ENCODE results near the gene ALDH3A2. TPM values are rescaled to one million over a fixed set of nuclear protein-coding genes. Genes with fewer than 3 reads are reported as not detected.

ALDH3A2 gene
- total and polyA plus RNA-seq, 2 donors (not counting 1 experiment from before 2014, with no cell fraction given): 7.5 to 35.1 TPM

DNA sequence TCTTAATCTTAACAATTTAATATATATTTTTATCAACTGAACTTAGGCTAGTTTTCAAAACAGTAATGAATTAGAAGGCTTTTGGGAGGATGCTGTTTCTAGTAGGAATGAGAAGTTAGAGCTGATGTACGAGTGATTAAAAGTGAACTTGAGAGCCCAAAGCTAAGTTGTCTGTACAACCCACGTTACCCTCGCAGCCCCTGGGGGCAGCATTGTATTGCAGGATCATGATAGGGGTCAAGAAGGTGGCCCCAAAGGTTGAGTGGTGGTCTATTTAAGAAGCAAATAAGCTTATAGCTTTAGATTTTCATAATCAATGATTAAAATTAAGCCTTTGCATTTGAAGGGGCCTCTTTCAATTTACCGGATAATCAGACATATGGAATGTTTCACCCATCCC is 33.7 kb upstream of the ALDH3A2 start:
- H3K4me2 ChIP-seq (replicated peaks; ENCODE audit: low read depth, low read length, poor library complexity, severe bottlenecking): no peak overlapping the region
- H3K4me3 Mint-ChIP-seq: no peak overlapping the region
- H3K9ac ChIP-seq (ENCODE audit: low read length): no peak overlapping the region
- no peaks in the 10 kb centered on the region for H3K79me2 ChIP-seq (ENCODE audit: control insufficient read depth, insufficient read depth, low read length)
- H3K27ac Mint-ChIP-seq: no peak overlapping the region
- CTCF ChIA-PET: interaction anchor here (1.0 to 2.3 kb wide), 4 partner anchors 30 to 252 kb away, joined by 3 to 17 read pairs (median 3); partner anchors contain the start of gene B9D1
- TF ChIP-seq, protein P1, sequence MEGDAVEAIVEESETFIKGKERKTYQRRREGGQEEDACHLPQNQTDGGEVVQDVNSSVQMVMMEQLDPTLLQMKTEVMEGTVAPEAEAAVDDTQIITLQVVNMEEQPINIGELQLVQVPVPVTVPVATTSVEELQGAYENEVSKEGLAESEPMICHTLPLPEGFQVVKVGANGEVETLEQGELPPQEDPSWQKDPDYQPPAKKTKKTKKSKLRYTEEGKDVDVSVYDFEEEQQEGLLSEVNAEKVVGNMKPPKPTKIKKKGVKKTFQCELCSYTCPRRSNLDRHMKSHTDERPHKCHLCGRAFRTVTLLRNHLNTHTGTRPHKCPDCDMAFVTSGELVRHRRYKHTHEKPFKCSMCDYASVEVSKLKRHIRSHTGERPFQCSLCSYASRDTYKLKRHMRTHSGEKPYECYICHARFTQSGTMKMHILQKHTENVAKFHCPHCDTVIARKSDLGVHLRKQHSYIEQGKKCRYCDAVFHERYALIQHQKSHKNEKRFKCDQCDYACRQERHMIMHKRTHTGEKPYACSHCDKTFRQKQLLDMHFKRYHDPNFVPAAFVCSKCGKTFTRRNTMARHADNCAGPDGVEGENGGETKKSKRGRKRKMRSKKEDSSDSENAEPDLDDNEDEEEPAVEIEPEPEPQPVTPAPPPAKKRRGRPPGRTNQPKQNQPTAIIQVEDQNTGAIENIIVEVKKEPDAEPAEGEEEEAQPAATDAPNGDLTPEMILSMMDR (IDR thresholded peaks at IDR 0.05): no peak
- TF ChIP-seq EZH2 (IDR thresholded peaks at IDR 0.05; ENCODE audit: borderline replicate concordance, insufficient read depth, low read depth, low read length, poor library complexity, severe bottlenecking): no peak
- H3K27me3 Mint-ChIP-seq: no peaks in the 10 kb centered on the region
- no peak for DNase-seq
- H3K4me3 ChIP-seq (ENCODE audit: control extremely low read depth in 1 of 5, extremely low read depth in 1 of 5, insufficient read depth in 1 of 5, low read depth in 2 of 5, low read length in 4 of 5): no peak overlapping the region
- H3K9me3 Mint-ChIP-seq (ENCODE audit: insufficient read depth): peaks cover 22% of the 10 kb centered on the region
- ATAC-seq (ENCODE audit: low read depth): no peak
- no peak overlapping the region for H2AFZ ChIP-seq (ENCODE audit: insufficient read depth, low read depth, low read length, poor library complexity, severe bottlenecking)
- intact Hi-C loops (cut with micrococcal nuclease): no loop called here
- 80% methylated on average over 1 of the region's 4 CpGs for WGBS (ENCODE audit: insufficient coverage)
- no peak overlapping the region for H3K27ac ChIP-seq (ENCODE audit: low read length in 2 of 2)
- H3K27me3 ChIP-seq (replicated peaks in 1 of 4; ENCODE audit: control extremely low read depth in 1 of 4, control insufficient read depth in 3 of 4, insufficient read depth in 4 of 4, low read length in 3 of 4): peaks cover 0 to 3% (median 0%) of the 10 kb centered on the region in 4 experiments
- POLR2A ChIA-PET: no interaction called here
- no peaks in the 10 kb centered on the region for H3K4me1 ChIP-seq (ENCODE audit: control insufficient read depth in 2 of 2, insufficient read depth in 2 of 2, low read length in 2 of 2)
- H3K36me3 ChIP-seq (replicated peaks in 1 of 2; ENCODE audit: control extremely low read depth in 1 of 2, control insufficient read depth in 1 of 2, extremely low read depth in 1 of 2, insufficient read depth in 2 of 2, low read length in 1 of 2): no peaks in the 10 kb centered on the region
- H3K9me3 ChIP-seq (ENCODE audit: control extremely low read depth in 1 of 3, control insufficient read depth in 2 of 3, insufficient read depth in 1 of 3, low read length in 2 of 3): peaks cover under 1 to 20% (median 20%) of the 10 kb centered on the region in 3 donors
- no peaks in the 10 kb centered on the region for H4K20me1 ChIP-seq (ENCODE audit: control insufficient read depth, insufficient read depth, low read length, poor library complexity, severe bottlenecking)
- peaks cover 3% of the 10 kb centered on the region for H3K4me1 Mint-ChIP-seq

- no peaks in the 10 kb centered on the region for H3K36me3 ChIP-seq (replicated peaks in 1 of 2; ENCODE audit: control extremely low read depth in 1 of 2, control insufficient read depth in 1 of 2, extremely low read depth in 1 of 2, insufficient read depth in 2 of 2, low read length in 1 of 2)
- H3K4me1 ChIP-seq (ENCODE audit: control insufficient read depth in 2 of 2, insufficient read depth in 2 of 2, low read length in 2 of 2): no peaks in the 10 kb centered on the region
- Mint-ChIP-seq H3K4me1 (peaks cover 3% of the 10 kb centered on the region), H3K9me3 (ENCODE audit: insufficient read depth) (peaks cover 26% of the 10 kb centered on the region), H3K27me3 (no peaks in the 10 kb centered on the region), H3K4me3 (no peak overlapping the region), H3K27ac (no peak overlapping the region)
- ATAC-seq (ENCODE audit: low read depth): no peak
- H3K9me3 ChIP-seq (ENCODE audit: control extremely low read depth in 1 of 3, control insufficient read depth in 2 of 3, insufficient read depth in 1 of 3, low read length in 2 of 3): peaks cover 5 to 35% (median 30%) of the 10 kb centered on the region in 3 donors
- H2AFZ ChIP-seq (ENCODE audit: insufficient read depth, low read depth, low read length, poor library complexity, severe bottlenecking): no peak overlapping the region
- no peaks in the 10 kb centered on the region for H4K20me1 ChIP-seq (ENCODE audit: control insufficient read depth, insufficient read depth, low read length, poor library complexity, severe bottlenecking)
- H3K4me2 ChIP-seq (replicated peaks; ENCODE audit: low read depth, low read length, poor library complexity, severe bottlenecking): no peak overlapping the region
- WGBS (ENCODE audit: insufficient coverage): no CpG with 5 or more reads among the region's 3 CpGs
- no peaks in the 10 kb centered on the region for H3K79me2 ChIP-seq (ENCODE audit: control insufficient read depth, insufficient read depth, low read length)
- POLR2A ChIA-PET: interaction anchor here (0.6 kb wide), 1 partner anchor 1258 kb away, joined by 4 read pairs; no protein-coding TSS in a partner anchor
- TF ChIP-seq EZH2 (IDR thresholded peaks at IDR 0.05; ENCODE audit: borderline replicate concordance, insufficient read depth, low read depth, low read length, poor library complexity, severe bottlenecking): no peak
- TF ChIP-seq, protein P1 (IDR thresholded peaks at IDR 0.05): no peak
- H3K27ac ChIP-seq (ENCODE audit: low read length in 2 of 2): no peak overlapping the region
- CTCF ChIA-PET: no interaction called here
- no peak overlapping the region for H3K4me3 ChIP-seq (ENCODE audit: control extremely low read depth in 1 of 5, extremely low read depth in 1 of 5, insufficient read depth in 1 of 5, low read depth in 2 of 5, low read length in 4 of 5)
- no peak overlapping the region for H3K9ac ChIP-seq (ENCODE audit: low read length)
- H3K27me3 ChIP-seq (replicated peaks in 1 of 4; ENCODE audit: control extremely low read depth in 1 of 4, control insufficient read depth in 3 of 4, insufficient read depth in 4 of 4, low read length in 3 of 4): peaks cover 0 to 3% (median 0%) of the 10 kb centered on the region in 4 experiments
- intact Hi-C loops (cut with micrococcal nuclease): no loop called here
- no peak for DNase-seq
Observed at GRCh38 chr17:19618015-19618414, 30.5 kb upstream of the ALDH3A2 start.
